GM18505 (cell line): ENCODE results near the gene TRIM15.
"Not testable (repeated sequence)": the region's sequence is repeated elsewhere in the genome, so short reads cannot be mapped to it uniquely, and the experiment has no call there.

ENCODE experiments used
- ATAC-seq: cut with Tn5 transposase; IDR thresholded peaks from one replicate; pipeline ENCODE4 v1.9.1; 2021; ENCODE audit not compliant: unreplicated experiment
- POLR2A ChIP-seq: IDR thresholded peaks from 4 replicates; pipeline ENCODE4 v1.6.1; 2011; ENCODE audit warnings: borderline replicate concordance; ENCODE audit not compliant: insufficient read depth, insufficient read length; ENCODE audit errors: extremely low read depth

TRIM15 gene

DNA sequence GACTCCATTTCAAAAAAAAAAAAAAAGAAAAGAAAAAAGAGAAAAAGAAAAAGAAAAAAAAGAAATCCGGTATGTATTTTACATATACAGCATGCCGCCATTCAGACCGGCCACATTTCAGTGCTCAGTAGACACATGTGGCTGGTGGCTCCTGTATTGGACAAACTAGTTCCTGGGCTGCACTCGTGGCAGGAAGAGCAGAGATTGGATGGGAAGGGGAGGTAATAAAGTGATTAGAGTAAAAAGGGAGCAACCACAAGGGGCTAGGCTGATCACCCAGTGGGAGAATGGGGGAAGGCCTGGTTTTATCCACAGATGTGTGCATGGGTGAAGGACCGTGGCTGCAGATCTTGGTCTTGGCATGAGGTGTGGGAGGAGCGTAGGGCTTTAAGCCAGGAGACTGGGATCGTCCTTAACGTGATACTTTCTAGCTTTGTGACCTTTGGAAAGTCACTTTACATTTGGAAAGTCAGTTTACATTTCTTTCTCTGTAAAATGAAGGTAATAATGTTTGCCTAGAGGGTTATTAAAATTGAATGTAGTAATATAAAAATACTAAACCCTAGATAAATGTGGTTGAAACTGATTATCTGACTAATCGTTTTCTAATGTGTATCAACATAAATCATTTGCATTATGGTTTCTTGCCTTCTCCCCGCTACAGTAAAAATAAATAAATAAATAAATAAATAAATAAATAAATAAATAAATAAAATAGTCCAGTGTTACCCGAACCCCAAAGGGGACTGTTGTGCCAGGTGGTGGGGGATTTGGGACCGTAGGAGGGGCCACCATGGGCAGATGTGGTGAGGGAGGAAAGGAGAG is 869 bp upstream of the TRIM15 start:
- TF ChIP-seq POLR2A = no peak
- no peak for ATAC-seq

DNA sequence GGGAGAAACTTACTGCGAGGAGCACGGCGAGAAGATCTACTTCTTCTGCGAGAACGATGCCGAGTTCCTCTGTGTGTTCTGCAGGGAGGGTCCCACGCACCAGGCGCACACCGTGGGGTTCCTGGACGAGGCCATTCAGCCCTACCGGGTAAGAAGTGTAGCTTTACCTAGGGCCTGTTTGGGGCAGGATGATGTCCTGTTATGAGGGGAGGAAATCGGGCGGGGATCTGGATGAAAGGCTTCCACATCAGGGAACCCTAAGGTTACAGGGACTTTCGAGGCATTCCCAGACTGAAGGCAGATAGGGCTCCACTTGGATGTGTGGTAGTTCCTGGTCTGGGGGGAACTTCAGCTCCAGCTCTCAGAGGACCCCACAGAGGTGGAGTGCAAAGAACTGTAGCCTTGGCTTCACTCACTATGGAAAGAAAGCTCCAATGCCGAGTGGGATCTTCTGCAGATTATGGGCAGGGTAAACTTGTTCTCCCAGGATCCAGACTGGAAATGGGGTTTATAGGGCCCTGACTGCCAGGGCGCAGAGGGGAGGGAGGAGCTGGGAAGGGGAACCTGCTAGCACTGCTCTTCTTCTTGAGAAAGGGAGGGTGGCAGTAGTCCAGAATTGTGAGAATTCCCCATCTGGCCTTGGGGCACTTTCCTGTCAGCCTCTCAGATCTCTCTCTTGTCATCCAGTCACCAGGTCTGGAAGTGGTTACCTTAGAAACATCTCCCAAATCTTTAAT is 740 bp downstream of the TRIM15 start:
- no peak for TF ChIP-seq POLR2A

GRCh38 chr6:30164714-30165113 is 1.4 kb downstream of the TRIM15 start:
- no peak for TF ChIP-seq POLR2A
- ATAC-seq = no peak

More for the DNA sequence above, 740 bp downstream of the TRIM15 start:
- ATAC-seq = no peak

DNA sequence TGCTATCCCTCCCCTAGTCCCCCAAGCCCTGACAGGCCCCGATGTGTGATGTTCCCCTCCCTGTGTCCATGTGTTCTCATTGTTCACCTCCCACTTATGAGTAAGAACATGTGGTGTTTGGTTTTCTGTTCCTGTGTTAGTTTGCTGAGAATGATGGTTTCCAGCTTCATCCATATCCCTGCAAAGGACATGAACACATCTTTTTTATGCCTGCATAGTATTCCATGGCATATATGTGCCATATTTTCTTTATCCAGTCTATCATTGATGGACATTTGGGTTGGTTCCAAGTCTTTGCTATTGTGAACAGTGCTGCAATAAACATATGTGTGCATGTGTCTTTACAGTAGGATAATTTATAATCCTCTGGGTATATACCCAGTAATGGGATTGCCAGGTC is 1.9 kb downstream of the TRIM15 start:
- not testable (repeated sequence) for ATAC-seq

GRCh38 chr6:30167101-30167500 is 3.8 kb downstream of the TRIM15 start:
- TF ChIP-seq POLR2A = no peak
- ATAC-seq = no peak

DNA sequence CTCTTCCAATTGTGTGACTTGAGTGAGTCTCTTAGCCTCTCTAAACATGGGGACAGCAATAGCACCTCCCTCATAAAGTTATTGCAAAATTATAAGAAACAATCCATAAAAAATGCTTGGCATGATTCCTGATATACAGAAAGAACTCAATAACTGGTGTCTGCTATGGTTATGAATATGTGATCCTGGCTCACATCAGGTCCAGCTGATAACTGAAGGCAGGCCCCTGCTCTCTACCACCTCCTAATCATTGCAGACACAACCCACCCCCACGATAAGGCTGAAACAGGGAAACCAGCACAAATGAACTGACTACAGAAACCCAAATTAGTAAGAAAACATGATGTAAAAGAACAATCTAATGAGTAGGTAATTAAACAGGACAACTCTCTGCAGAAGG is 5.4 kb downstream of the TRIM15 start:
- no peak for TF ChIP-seq POLR2A
- no peak for ATAC-seq

- ATAC-seq = no peak
- TF ChIP-seq POLR2A = no peak
These were observed 6.6 kb downstream of the TRIM15 start for GRCh38 chr6:30169658-30170614.

GRCh38 chr6:30171677-30172471 is 8.5 kb downstream of the TRIM15 start:
- no peak for TF ChIP-seq POLR2A
- no peak for ATAC-seq

DNA sequence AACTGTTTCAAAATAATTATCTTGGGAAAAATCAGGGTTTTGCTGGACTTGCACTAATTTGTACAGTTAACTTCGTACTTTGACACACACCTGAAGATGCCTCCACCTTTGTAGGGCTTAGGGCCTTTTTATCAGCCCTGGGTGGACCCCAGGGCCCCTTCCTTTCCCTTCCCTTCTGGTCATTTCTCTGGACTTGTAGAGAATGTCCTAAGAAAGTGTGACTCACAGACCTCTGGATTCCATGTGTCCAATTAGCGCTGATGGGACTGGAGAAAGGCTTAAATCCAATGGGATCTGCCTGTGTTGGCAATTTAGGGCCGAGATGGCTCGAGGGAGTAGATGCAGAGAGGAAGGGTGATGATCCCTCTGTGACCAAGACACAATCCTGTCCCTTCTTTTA is 9.3 kb downstream of the TRIM15 start:
- TF ChIP-seq POLR2A = no peak

DNA sequence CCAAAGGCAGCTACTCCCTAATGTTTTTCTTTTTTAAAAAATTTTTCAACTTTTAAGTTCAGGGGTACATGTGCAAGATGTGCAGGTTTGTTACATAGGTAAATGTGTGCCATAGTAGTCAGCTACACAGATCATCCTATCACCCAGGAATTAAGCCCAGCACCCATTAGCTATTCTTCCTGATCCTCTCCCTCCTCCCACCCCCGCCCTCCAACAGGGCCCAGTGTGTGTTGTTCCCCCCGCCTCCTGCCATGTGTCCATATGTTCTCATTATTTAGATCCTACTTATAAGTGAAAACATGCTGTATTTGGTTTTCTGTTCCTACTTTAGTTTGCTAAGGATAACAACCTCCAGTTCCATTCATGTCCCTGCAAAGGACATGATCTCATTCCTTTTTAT is 12.4 kb downstream of the TRIM15 start:
- TF ChIP-seq POLR2A = no peak
- ATAC-seq = no peak

More for the DNA sequence above, 9.3 kb downstream of the TRIM15 start:
- ATAC-seq = no peak

- no peak for ATAC-seq
These were observed 15.5 kb downstream of the TRIM15 start for GRCh38 chr6:30178837-30179236.

GRCh38 chr6:30180145-30180544 is 16.8 kb downstream of the TRIM15 start:
- TF ChIP-seq POLR2A = no peak
- ATAC-seq = no peak

More at GRCh38 chr6:30178837-30179236, 15.5 kb downstream of the TRIM15 start:
- TF ChIP-seq POLR2A = no peak
